GM11168 (cell line): ENCODE measurements around the gene SERTAD2.

Source experiments
- in situ Hi-C: fragments of 300-500 bp; cut with MboI; formaldehyde crosslinking; loops from one replicate; pipeline ENCODE4 v1.12.0; 2022; ENCODE audit warnings: low sequenced_read_pairs; ENCODE audit not compliant: unreplicated experiment

SERTAD2 gene

DNA sequence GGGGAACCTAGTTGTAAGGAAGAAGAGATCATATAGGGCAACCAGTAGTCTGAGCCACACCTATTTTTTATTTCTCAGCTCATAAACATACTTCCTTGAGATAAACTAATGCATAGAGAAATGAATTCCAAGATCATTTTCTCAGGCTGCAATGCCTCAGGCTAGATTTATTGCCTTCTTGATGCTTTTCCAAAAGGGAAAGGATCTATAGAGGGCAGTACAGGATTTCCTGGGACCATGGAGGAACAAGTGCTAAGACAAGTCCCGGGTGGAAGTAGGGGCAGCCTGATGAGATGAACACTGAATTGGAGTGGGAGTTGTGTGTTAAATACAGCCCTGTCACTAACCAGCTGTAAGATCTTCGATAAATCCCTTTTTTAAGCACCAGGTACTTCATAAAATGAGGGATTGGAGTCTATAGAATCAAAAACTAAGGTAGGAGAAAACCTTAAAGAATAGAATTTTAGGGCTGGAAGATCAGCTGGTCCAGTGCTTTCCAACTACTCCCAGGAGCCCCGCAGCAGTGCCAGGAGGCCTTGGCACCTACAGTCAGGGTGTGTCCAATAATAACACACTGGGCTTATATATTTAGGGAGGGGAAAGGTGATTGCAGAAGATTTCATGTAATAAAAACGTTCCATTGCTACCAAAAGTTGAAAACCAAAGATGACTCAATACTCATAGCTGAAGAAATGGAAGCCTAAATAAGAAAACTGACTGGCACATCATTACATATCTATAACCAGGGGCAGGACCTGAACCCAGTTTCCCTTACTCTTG, 58.1 kb downstream of the SERTAD2 start:
- in situ Hi-C loops: loop anchor here (5.0 kb wide), 1 partner anchor 267 kb away; no protein-coding TSS in a partner anchor

DNA sequence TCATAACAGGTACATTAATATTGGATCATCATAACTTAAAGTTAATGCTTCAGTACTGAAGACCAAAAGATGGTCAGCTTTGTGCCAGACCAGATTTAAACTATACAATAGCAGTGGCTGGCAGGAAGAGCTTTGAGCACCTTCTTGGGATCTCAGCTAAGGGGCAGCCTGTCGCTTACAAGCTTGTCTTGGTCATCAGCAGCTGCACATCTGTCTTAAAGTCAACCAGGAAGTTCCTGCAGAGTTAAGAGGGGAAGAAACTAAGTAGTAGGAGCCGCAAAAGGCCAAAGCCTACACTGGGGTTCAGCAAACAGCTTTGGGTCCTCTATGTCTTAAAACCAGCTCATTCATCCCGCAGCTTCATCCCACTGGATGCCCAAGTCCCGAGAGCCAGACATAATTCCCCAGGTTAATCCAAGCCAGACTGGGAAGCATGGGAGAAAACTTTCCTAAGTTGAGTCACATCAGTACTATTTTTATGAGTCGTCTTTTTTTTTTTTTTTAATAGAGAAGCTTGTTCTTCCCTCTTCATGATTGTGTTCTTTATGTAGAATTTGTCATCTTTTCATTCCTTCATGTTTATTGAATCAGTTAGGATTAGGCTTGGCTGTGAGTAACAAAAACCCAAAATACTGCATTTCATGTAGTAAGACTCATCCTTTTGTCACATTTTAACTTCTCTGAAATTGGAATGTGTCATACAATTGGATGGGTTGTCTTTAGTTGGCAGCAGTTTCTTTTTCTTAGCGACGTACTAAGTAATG, 59.3 kb downstream of the SERTAD2 start:
- in situ Hi-C loops: no loop called here

DNA sequence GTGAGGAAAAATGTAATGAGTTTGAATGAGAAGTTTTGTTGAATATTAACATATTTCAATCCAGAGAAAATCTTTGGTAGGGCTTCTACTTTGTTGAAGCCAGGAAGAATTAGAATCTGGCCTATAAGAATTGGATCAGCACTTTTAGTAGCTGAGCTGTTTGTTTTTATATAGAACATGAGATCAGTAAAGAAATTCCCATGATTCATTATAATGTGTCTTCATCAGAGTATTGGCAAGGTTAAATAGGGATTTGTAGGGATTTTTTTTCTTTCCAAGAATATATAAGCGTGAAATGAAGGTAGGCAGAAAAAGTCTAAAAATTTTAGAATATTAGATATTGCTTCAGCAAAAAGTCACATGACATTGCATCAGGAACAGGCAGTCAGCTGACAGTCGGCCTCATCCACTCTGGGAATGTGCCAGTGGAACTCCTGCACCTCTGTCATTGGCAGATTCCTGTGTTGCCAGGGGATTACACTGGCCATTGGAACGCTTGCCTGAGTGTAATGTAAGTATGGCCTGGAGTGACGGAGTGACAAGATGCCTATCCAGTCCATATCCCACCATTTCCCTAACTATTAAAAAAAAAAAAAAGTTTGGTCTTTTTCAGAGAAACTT, 60.6 kb downstream of the SERTAD2 start:
- in situ Hi-C loops: no loop called here

DNA sequence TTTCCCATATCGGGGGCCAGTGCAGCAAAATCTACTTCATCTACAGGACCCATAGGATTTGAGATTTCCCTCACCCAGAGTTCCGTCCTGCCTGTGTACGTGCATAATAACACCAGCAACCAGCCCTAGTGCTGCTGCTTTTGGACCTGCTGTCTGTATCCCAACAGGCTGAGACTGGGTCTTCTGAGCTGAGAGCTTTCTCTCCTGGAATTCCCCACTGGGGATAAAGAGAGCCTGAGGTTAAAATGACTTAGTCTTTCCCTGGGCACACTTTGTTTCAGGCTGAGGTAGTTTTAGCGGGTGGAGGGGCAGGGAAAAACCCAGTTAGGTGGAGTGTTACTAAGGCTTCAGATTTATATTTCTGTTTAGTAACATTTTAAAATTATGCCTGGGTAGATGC, 62.5 kb downstream of the SERTAD2 start:
- in situ Hi-C loops: no loop called here

DNA sequence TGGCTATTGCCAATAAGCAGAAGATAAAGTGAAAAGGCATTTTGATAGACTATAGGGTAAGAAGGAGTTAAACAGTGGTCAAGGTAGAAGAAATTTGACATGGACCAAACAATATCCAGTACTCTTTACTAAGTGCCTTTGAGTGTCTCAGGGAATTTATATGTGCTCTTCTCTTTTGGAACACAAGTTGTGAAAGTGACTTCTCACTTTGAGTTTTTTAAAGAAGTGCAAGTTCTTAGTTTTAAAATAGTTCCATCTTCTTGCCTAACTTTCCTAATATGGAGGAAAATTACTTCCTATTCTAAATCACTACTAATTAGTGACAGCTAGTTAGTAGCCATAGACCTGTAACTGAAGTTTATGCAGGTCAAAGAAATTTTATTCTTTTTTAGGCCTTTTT, 66.2 kb downstream of the SERTAD2 start:
- in situ Hi-C loops: no loop called here

DNA sequence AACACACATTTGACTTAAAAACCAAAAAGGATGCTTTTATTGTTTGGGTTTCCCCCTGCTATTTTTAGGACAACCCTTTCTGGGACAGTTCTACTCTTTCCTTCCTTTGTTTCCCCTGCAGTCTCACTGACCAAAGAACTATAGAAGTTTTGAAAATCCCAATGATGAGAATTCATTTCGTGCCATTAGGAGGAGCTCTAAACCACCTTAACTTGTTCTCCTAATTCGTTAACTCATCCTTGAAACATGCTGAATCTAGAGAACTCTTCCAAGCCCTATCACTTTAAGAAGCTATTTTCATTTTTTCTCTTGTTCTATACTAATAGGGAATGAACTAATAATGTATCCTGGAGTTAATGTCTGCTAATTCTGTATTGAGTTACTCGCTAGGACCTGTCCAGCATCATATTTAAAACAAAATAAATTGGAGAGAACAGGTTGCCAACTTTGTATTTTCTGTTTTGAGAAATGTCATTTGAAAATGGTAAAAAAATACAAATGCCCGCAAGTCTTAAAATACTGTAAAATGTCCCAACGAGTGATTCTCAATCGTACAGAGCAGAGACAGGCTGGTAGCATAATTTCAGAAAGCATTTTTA, 66.7 kb downstream of the SERTAD2 start:
- in situ Hi-C loops: no loop called here

DNA sequence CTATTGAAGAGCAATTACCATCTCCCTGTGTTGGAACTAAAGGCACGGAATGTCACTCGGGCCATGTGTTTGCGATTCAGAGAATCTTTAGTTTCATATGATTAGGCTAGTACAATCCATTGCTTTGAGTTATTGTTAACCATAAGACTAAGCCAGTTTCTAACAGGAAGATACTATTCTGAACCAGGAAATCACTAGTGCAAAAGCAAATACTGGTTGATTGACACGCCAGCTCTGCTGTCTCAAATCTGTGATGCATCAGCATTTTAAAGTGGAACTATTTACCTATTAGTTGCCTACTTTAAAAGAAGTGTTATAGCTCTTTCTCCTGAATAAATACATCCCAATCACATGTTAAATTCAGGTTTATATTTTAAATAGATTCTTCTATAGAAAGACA, 67.7 kb downstream of the SERTAD2 start:
- in situ Hi-C loops: no loop called here

DNA sequence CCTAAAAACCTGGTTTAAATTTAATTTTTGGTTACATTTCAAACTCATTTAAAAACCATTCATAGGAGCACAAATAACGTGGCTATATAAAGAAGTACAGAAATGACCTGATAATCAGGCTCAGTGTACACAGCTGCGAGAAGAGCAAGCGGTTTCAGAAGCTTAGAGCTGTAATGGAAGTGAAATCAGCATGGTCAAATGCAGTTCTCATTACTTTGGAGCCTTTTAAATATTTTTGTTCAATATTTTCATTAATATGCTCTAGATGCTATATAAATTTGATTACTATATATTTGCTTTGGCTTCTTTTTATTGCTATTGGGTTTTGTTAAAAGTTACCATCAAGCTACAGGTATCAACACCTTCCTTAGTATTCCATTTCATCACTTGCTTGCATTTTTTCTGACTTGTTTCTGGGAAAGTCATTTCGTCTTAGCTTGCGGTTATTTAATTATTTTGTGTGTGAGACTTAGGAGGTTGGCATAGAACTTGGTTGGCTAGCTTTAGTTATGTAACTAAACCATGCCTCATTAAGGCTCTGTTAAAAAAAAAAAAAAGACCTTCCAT, 70.9 kb downstream of the SERTAD2 start:
- in situ Hi-C loops: no loop called here

DNA sequence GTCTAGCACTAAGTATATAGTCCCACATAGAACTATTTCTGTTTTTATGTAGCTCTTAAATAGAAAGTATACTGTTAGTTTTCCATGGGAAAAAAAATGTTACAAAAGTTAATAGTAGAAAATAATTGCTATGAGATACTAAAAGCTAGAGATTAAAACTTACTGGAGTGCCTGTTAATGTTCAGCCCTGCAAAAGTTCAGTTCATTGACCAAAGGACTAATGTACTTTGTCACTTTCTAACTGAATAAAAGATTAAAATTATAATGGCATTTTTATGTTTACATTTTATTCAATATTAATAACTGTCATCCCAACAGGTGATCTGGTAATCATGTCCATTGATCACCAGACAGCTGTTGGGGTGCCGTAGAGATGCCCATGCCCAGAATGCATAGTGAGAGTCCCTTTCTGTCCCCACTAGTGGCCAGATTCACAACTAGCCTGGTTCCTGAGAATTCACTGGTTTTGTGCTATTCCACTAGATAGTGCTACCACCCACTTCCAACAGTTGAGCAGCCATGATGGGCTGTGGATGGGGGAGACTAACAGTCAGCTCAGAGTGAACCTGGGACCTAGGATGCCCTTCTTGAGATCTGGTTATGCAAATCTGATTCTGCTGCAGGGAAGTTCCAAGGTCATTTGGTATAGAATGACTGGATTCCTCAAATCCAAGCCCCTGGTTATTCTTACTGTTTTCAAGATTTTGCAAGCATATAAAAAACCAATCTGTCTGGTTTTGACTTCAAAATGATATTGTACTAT, 71.8 kb downstream of the SERTAD2 start:
- in situ Hi-C loops: no loop called here
